SK-N-MC (cell line): ENCODE results near the gene TMEM123.

Experiments used
- EZH2 ChIP-seq: fragments of 200-600 bp; sonication (generic); IDR thresholded peaks from one replicate; pipeline ENCODE4 v1.6.1; 2017; ENCODE audit warnings: antibody characterized with exemption
- POLR2AphosphoS5 ChIP-seq: IDR thresholded peaks from 2 replicates; pipeline ENCODE4 v1.6.1; 2012; ENCODE audit warnings: mild to moderate bottlenecking, low read depth, low read length, borderline replicate concordance

GRCh38 chr11:102420547-102420946 is 32.0 kb downstream of the TMEM123 start:
- TF ChIP-seq EZH2 (no peak), POLR2AphosphoS5 (no peak)
